Measurements from ENCODE around the gene LRRC42. TPM values are rescaled to one million over a fixed set of nuclear protein-coding genes. Genes with fewer than 3 reads are reported as not detected.

Gene LRRC42
- total RNA-seq = 23.9 and 25.9 TPM in 2 replicates

DNA sequence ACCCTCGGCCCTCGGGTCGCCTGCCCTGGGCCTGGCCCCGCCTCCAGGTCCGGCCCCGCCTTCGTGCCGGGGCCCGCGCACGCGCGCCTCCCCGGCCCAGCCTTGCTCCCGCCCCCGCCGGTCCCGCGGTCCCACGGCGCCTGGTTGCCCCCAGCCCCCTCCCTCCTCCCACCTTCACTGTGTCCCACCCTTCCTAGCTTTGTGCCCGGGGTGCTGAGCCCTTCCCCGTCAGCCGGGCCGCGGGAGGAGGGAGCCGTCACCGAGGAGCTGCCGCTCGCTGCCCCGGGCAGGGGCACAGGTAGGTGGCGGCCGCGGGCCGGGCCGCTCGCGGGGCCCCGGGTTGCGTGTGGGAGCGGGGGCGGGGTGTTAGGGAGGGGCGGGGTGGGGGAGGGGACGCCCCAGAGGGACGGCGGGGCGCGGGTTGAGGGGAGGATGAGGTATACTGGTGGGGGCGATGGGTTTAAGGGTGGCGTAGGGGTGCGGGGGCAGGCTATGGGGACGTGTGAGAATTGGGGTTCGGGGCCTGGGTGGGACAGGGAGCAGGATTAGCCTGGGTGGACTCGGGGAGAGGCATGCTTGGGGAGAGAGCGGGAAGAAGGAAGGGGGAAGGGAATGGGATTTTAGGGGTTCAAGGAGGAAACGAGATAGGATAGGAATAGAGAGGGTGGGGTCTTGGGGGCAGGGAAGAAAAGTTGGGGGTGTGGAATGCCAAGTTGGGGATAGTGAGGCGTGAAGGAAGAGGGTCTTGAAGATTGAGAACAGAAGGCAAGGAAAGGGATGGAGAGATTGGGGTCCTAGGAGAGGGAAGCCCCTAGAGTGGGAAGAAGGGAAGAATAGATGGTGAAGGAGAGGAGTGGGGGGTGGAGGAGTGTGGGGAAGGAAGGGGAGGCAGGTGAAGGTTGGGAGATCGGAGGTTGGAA is at the start of gene LRRC42:
Gene LRRC42 (plus strand): TSS at position 99 of the 920 bp plus-strand sequence. CDS start 5,650 bp downstream, outside the sequence.

GRCh38 chr1:53945433-53946251 is 508 bp upstream of the LRRC42 start, which contains the start of gene IFT25:
Gene IFT25 (minus strand): TSS chr1:53945699. CDS start chr1:53940082, 5,617 bp downstream.

Other genes starting within 250 kb of the LRRC42 start
- 0.18 and 0.28 TPM in 2 replicates for gene GLIS1, start 207.2 kb upstream of the LRRC42 start, total RNA-seq
- gene NDC1, start 108.1 kb upstream of the LRRC42 start, total RNA-seq = 8.4 and 8.8 TPM in 2 replicates
- gene YIPF1, start 56.6 kb upstream of the LRRC42 start, total RNA-seq = 28.7 and 32.4 TPM in 2 replicates
- not detected in 2 replicates for gene DIO1, start 52.2 kb upstream of the LRRC42 start, total RNA-seq
- gene IFT25, start 651 bp upstream of the LRRC42 start, total RNA-seq = 16.5 and 23.8 TPM in 2 replicates
- not detected in 2 replicates for gene LDLRAD1, start 71.8 kb downstream of the LRRC42 start, total RNA-seq
- 373 and 516 TPM in 2 replicates for gene TMEM59, start 106.9 kb downstream of the LRRC42 start, total RNA-seq
- 2.6 and 3.0 TPM in 2 replicates for gene TCEANC2, start 107.3 kb downstream of the LRRC42 start, total RNA-seq
- gene CDCP2, start 206.7 kb downstream of the LRRC42 start, total RNA-seq = not detected in 2 replicates

Data from smooth muscle cell of bladder (primary cell).